Measurements from ENCODE around the gene GNPDA1.
"Not testable (repeated sequence)": the region's sequence is repeated elsewhere in the genome, so short reads cannot be mapped to it uniquely, and the experiment has no call there.

The GNPDA1 gene

DNA sequence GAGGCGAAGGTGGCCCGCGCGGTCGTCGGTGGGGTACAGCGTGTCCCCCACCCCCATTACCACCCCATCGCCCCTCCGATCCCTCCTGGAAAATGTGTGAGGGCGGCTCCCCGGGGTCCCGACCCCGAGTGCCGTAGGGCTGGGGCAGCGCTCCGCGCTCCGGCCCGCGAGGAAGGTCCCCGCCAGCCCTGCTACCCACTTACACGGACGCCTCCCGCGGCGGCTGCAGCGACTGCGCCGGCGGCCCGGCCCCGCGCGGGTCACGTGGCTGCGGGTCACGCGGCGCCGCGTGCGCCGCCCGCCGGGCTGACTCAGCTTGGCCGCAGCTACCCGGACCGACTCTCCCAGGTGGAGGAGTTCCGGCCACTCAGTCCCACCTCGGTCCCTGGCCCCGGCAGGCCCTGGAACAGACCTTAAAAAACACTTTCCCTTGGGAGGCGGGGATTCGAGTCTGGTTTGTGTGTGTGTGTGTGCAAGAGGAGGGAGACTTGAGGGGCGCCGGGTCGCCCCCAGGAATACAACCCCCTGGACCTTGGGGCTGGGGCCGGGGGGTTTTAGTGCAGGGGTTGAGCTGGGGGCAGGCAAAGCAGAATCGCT lies at the start of gene GNPDA1:
GNPDA1 (minus strand) TSS at position 236 of the 597 bp plus-strand sequence. CDS start 992 bp downstream, outside the sequence.
- peak; percentile 78 for DNase-seq

DNA sequence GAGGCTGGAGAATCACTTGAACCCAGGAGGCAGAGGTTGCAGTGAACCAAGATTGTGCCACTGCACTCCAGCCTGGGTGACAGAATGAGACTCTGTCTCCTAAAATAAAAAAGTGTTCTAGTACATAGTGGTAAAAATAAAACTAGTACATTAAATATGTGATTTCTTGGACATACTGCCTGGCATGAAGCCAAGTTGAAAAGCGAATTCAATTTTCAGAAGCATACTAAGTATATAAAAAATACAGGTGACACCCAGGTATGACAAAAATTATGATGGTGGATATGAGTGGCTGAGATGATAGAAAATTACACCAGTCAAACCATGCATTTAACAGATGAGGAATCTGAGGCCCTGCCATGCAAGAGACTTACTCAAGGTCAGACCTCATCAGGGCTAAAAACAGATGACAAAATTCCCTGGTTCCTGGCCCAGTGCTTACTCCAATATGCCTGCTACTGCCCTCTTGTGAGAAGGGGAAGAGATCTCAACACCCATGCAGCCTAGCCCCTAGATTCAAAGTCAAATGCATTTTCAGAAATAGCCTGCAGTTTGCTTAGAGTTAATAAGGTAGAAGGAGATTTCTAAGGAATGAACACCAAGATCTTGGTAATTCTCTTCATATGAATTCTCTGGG lies 46.6 kb upstream of the GNPDA1 start:
- peak; percentile 22 for DNase-seq

DNA sequence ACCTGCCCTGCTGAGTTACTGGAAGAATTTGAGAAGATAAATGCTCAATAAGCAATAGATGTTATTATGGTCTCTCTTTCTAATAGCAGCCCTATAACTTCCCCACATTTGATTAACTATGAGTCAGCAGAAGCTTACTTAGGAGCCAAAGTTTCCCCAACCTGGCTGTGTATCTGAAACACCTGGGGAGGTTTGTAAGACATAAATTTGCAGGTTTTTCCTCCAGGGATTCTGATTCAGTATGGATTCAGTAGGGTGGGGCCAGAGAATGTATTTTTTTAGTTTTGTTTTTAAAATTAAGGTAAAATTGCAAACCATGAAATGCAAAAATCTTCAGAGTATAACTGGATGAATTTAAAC lies 44.9 kb upstream of the GNPDA1 start:
- no peak for DNase-seq

DNA sequence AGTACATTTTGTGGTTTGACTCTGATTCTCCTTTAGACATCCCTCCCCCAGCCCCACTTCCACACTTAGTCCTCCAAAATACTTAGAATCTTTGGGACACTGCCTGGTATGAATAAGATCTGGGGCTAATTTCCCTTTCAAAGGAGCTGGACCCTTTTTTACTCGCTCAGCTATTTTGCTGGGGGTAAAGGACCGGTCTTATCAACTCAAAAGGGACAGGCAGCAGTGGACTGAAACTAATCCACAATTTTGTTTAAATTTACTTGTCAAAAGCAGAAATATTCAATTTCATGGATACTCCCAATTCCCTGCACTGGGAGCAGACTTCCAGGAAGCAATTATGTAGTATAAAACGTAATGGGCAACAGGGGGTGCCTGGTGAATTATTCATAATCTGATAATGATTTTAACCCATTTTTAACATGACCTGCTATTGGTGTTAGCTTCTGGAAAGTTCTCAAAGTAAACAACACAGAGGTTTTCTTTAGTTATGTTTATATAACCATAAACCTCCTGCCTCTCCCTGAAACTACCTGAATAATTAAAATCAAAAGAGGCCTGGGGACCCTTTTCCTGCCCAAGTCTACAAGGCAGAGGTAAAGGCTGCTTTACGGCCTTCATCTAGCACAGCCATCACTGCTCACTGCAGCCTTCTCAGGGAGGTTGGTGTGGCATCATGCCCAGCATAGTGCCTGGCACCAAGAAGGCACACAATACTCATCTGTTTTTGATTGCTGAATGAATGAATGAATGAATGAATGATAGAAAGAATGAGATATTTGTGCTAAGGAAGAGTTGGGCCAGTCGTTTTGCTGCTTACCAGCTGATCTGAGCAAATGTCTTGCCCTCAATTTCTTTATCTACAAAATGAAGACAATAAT lies 44.2 kb upstream of the GNPDA1 start:
- no peak for DNase-seq

DNA sequence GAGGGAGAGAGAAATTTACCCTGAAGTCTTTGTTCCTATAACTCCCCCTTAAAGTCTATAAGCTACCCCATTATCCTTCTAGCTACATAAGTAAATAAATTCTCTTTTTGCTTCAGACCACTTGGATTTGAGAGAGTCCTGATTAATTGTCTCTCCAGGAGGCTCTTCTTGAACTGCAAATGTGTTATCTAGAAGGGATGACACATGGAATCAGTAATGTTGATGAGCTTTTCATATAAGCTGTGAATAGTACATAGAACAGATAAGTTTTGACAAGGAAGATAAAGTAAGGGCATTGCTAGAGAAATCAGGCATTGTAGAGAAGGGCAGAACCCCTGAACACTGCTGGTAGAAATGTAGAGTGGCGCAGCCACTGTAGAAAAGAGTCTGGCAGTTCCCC lies 42.5 kb upstream of the GNPDA1 start:
- no peak for DNase-seq

DNA sequence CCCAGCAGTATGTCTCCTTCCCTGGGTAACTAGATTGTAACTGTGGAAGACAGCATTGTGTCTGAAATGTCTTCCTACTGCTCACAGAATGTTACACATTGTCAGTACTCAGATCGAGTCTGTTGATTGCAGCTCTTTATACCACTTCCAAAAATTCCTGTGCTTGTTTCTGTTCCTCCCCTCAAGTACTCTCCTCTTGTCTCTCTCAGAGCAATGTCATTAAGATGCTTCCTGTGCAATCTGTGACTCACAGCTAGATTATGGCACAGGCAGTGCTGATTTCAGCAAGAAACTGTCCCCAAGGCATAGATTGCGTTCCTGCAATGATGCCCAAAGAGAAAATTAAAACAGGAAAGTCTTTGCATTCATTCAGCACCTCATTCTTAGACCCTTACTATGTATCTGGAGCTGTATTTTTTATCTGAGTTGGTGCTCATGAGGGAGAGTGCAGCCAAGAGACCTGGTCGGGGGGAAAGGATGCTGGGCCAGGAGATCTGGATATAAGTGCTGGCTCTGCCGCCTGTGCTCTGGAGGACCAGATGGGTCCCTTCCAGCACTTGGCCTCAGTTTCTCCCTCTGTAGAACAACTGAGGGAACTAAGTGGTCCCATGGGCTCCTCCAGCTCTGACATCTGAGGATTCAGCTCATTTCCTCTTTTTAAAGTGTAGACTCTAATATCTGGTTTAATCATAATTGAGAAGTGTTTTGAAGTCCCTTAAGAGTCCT lies 40.8 kb upstream of the GNPDA1 start:
- no peak for DNase-seq

DNA sequence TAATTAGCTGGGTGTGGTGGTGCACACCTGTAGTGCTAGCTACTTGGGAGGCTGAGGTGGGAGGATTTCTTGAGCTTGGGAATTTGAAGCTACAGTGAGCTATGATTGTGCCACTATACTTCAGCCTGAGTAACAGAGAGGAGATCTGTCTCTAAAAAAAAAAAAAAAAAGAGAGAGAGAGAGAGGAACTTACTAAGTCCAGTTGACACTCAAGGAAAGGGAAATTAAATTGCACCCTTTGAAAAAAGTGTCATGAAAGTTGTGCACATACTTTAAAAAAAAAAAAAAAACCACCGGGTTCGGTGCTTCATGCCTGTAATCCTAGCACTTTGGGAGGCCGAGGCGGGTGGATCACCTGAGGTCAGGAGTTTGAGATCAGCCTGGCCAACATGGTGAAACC lies 39.2 kb upstream of the GNPDA1 start:
- not testable (repeated sequence) for DNase-seq

DNA sequence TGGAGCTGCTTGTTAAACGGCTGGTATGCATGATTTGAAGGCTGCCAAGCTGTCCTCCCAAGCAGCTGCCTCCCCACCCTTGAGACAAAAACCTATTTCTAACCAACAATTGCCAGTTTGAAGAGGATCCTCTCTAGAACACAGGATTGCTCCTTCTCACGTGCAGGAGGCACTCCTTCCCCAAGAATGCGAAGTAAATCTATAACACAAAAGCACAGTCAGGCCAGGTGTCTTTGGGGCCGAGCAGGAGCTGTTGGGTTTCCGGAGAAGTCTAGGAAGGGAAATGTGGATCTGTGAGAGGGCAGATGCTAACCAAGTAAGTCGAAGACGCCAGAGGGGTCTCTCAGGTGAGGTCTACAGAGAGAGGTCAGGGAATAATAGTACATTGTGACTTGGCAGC lies 35.4 kb upstream of the GNPDA1 start:
- DNase-seq: no peak

DNA sequence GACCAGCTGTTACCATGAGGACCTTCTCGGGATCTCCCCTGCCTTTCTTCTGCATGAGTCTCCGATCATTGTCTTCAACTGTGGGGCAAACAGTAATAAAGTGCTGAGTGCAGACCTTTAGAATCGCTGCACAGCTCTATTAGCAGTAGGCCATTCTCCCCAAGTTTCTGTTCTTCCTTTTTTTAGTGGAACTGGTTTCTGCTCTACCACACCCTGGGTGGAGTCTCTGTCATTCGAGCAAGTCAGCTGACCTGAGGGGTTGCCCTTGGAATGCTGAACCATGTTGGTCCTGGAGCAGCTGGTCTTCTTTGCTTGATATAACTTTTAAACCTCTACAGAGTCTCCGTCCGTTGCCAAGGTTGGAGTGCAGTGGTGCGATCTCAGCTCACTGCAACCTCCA lies 33.4 kb upstream of the GNPDA1 start:
- peak; percentile 48 for DNase-seq

DNA sequence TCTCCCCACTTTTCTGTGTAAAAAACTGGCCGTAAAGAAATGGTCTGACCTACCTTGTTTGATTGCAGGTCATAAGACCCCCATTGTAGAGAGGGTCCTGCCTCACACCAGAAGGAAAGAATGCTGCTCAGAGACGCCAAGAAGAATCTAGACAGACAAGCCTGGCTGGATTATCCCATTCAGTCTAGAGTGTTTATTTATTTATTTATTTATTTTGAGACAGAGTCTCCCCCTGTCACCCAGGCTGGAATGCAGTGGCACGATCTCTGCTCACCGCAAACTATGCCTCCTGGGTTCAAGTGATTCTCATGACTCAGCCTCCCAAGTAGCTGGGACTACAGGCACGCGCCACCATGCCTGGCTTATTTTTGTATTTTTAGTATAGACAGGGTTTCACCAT lies 28.1 kb upstream of the GNPDA1 start:
- DNase-seq: not testable (repeated sequence)

DNA sequence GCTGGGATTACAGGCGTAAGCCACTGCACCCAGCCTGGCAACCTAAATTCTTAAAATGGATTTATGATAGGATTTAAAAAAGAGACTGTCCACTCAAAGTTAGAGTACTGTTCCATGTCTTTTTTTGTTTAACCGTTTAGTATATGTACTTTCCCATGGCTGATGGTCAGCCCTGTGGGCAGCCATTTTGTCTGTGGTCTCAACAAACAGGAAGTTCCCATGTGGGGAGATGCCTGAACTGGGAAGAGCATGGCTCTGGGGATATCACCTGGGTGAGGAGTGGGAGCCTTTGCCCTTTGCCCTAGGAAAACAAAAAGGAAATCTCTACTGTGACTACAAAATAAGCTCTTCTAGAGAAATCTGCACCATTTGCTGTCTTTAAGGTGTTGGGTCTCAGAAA lies 27.5 kb upstream of the GNPDA1 start:
- no peak for DNase-seq

DNA sequence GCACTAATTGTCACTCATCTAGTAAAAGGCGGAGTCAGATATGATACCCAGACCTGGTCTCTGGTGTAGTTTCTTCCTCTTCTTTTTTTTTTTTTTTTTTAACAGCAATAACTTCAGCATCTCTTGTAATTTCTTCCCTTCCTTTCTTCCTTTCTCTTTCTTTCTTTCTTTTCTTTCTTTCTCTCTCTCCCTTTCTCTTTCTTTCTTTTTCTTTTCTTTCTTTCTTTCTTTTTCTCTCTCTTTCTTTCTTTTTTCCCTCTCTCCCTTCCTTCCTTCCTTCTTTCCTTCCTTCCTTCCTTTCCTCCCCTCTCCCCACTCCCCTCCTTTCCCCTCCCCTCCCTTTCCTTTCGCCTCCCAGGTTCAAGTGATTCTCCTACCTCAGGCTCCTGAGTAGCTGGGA lies 25.9 kb upstream of the GNPDA1 start:
- no peak for DNase-seq

DNA sequence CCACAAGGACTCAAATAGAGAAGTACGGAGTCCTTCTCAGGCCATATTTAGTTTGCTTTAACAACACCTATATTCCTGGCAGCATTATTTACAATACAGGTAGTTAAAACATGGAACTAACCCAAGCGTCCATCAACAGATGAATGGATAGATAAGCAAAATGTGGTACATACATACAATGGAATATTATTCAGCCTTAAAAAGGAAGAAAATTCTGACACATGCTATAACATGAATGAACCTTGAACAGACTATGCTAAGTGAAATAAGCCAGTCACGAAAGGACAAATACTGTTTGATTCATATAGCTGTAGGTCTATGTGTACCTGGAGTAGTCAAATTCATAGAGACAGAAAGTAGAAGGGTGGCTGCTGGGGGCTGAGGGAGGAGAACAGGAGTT lies 24.8 kb upstream of the GNPDA1 start:
- not testable (repeated sequence) for DNase-seq

DNA sequence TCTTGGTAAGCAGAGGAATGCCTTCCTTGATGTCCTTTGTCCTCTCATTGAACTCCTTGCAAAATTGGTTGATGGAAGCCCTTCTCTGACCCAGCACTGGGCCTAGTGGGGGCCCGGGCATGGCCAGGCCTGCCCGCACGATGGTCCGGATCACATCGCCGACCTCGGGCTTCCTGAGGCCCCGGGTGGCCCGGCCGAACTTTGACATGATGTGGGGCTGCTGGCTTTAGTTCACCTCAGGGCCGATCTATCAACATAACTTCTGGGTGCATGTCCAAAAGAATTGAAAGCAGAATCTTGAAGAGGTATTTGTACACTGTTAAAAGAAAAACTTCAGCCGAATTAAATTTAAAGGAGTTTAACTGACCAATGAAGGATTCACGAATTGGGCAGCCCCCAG lies 24.1 kb upstream of the GNPDA1 start:
- DNase-seq: no peak

DNA sequence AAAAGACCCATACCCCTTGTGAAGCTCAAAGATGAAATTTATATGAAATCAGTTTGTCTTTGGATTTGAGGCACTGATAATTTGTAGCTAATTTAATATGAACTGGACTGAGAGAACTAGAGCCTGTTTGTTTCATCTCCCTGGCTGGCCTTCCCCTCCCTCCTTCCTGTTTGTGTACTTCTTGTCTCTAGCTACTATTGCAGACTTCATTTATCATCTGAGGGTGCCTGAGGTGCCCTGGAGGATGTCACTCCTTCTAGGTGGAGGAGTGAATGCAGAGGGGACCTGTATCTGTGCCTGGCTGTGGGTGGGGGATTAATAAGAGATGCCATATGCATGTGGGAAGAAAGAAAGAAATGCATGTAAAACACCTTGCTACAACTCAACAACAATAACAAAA lies 22.2 kb upstream of the GNPDA1 start:
- no peak for DNase-seq

DNA sequence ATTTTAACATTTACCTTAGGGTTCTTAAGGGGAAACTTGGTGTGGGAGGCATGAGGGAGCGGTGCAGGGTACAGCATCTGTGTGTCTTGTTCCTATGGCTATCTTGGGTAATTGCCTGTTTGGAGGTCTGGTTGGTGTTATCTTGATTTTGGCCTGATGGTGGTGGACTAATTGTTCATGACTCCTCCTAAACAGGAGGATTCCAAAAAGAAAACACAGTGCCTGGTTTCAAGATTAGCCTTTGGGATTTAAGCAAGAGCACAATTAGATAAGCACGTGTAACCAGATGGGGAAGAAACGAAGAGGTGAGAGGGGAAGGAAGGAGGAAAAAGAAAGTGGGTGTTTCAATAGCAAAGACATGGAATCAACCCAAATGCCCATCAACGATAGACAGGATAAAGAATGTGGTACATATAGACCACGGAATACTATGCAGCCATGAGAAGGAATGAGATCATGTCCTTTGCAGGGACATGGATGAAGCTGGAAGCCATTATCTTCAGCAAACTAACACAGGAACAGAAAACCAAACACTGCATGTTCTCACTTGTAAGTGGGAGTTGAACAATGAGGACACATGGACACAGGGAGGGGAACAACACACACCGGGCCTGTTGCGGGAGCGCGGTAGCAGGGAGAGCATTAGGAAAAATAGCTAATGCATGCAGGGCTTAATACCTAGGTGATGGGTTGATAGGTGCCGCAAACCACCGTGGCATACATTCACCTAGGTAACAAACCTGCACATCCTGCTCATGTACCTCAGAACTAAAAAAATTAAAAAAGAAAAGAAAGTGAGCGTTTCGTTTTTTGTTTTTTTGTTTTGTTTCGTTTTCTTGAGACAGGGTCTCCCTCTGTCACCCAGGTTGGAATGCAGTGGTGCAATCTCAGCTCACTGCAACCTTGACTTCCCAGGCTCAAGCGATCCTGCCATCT lies 21.1 kb upstream of the GNPDA1 start:
- not testable (repeated sequence) for DNase-seq

DNA sequence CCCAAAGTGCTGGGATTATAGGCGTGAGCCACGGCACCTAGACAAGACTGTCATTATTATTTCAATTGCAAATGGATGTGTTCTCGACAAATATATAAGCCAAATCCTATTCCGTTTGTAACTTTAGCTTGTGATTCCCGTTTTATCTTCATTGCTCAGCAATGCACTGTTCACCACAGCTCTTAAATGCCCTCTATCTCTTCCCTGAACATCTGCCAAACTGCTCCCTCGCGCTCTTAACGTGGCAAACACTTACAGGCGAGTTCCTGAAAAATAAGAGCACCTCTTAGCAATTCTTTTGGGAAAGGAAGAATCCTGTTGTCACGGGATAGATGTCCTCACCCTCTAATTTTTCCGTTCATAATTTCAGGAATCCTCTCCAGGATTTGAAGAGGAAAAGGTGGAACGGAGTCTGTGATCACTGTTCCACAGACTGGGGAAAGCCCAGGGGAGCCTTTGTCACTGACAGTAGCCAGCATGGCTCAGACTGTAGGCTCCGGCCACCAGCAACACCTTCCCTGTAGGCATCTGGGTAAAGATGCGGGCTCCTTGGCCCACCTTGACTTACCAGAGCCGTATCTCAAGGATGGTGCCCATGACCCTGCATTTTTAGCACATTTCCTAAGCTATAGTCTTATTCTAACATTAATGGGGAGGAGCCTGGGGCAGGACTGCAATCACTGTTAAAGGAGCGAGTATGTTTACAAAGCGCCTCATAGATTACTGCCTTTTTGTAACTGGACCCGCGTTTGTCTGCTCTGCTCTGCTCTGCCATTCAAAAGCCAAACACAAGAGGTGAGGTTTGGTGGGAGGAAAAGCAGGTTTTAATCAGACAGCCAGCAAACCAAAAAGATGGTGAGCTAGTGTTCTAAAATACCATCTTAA lies 20.2 kb upstream of the GNPDA1 start:
- DNase-seq: no peak

DNA sequence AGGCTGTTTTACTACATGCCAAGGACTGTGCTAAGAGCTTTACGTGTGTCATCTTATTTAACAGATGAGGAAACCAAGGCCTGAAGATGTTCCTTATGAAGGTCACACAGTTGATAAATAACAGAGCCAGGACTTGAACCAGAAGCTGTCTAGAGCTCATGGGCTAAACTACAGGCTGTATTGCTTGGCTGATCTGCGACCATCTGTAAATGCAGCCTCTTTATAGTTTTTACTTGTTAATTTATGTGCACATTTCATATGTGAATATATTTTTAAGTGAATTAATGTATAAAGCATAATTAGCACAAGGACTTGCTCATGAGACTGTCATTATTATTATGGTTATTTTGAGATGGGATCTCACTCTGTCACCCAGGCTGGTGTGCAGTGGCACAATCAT lies 19.3 kb upstream of the GNPDA1 start:
- no peak for DNase-seq

DNA sequence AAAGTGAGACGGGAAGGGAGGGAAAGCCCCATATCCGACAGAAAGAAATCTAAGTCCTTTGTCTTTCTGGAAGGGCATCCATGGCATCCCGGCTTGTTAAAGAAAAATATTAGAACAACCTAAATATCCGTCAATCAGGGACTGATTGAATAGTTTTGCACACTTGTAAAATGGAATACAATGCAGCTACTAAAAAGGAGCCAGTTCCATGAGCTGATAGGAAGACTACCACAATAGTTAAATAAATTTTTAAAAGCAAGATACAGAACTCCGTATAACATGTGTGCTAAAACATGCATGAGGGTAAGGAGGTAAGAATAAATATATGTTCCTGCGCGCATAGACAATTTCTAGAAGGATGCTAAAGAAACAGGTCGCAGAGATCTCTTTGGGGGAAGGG lies 12.8 kb upstream of the GNPDA1 start:
- DNase-seq: no peak

DNA sequence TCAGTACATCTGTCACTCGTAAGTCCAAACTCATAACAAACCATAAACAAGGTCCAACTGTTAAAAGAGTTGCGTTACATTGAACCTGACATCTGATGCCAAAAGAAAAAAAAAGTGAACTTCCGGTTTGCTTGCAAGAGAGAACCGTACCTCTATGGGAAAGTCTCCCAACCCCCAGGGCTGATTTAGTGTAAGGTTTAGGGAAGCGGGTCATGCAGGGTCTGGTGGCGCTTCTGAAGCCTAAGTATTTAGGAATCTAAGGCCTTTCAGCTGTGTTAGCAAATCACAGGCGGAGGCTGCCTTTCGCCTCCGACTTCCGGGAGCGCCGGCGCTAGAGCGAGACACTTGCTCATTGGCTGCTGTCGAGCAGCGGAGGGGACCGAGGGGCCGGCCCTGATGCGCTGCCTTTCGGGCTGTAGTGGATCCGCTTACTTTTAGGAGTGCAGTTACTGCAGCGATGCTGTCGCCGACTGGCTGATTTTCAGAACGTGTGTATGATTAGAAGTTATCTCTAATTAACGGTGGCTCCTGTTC lies 12.0 kb upstream of the GNPDA1 start:
- peak; percentile 90 for DNase-seq

DNA sequence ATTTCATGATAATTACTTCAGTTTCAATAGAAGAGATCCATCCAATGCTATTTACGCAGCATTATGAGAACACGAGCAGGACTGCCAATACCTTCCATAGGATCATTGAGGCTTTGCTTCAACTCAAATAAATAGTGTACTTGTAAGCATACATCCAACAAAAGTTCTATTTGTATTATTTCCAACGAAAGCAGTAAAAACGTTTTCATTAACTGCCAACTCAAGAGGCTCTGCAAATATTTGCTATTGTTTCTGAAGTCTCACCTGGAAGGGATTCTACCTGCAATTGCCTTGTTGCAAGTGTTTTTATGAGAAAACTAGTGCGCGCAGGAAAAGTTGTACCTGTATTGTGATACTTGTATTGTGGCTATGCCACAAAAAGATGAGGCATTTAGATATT lies 11.0 kb upstream of the GNPDA1 start:
- no peak for DNase-seq

Measured in hematopoietic multipotent progenitor cell treated with erythropoietin and hydrocortisone succinate and interleukin-3 and kit ligand, for 6 days (in vitro differentiated cells).